BLaER1 (cell line): ENCODE data around the gene FN3KRP.

Experiments used
- H3K27ac ChIP-seq: shearing (Covaris generic); formaldehyde crosslinking; 2 replicates; pipeline ENCODE4 v1.8.1; 2022
- H3K27me3 ChIP-seq: shearing (Covaris generic); formaldehyde crosslinking; 2 replicates; pipeline ENCODE4 v1.8.1; 2022
- H3K36me3 ChIP-seq: shearing (Covaris generic); formaldehyde crosslinking; 2 replicates; pipeline ENCODE4 v1.8.1; 2022
- H3K4me1 ChIP-seq: shearing (Covaris generic); formaldehyde crosslinking; 2 replicates; pipeline ENCODE4 v1.8.1; 2022
- H3K4me2 ChIP-seq: shearing (Covaris generic); formaldehyde crosslinking; 2 replicates; pipeline ENCODE4 v1.8.1; 2022
- H3K4me3 ChIP-seq: shearing (Covaris generic); formaldehyde crosslinking; 2 replicates; pipeline ENCODE4 v1.8.1; 2022
- H3K9ac ChIP-seq: shearing (Covaris generic); formaldehyde crosslinking; 2 replicates; pipeline ENCODE4 v1.8.1; 2022
- H3K9me3 ChIP-seq: shearing (Covaris generic); formaldehyde crosslinking; 2 replicates; pipeline ENCODE4 v1.8.1; 2022
- H4K20me1 ChIP-seq: shearing (Covaris generic); formaldehyde crosslinking; 2 replicates; pipeline ENCODE4 v1.8.1; 2022
- Cebpa-rat ChIP-seq: shearing (Covaris generic); IDR thresholded peaks from 2 replicates; pipeline ENCODE4 v1.8.1; 2022

The FN3KRP gene

GRCh38 chr17:82703935-82704865 is 12.3 kb upstream of the FN3KRP start:
- peak overlapping the region; percentile 77 for H3K4me2 ChIP-seq
- H3K9me3 ChIP-seq: no peaks in the 10 kb centered on the region
- no peaks in the 10 kb centered on the region for H3K36me3 ChIP-seq
- 0 out of 2 replicates have a peak overlapping the region, but pooled peaks have one; percentile 11 for H3K9ac ChIP-seq
- H3K27ac ChIP-seq: peak overlapping the region; percentile 29; the same call in 1 of the 2 replicates
- peaks cover 6% of the 10 kb centered on the region; the same call in 1 of the 2 replicates for H3K27me3 ChIP-seq
- H3K4me3 ChIP-seq: peak overlapping the region; percentile 36; the same call in 1 of the 2 replicates
- H4K20me1 ChIP-seq: no peaks in the 10 kb centered on the region
- TF ChIP-seq Cebpa-rat: no peak
- peaks cover 59% of the 10 kb centered on the region for H3K4me1 ChIP-seq

GRCh38 chr17:82704886-82705285 is 11.6 kb upstream of the FN3KRP start:
- no peak for TF ChIP-seq Cebpa-rat
- H3K27me3 ChIP-seq: no peaks in the 10 kb centered on the region; the same call in 1 of the 2 replicates
- H3K9ac ChIP-seq: 0 out of 2 replicates have a peak overlapping the region, but pooled peaks have one; percentile 11
- peak overlapping the region; percentile 36; the same call in 1 of the 2 replicates for H3K4me3 ChIP-seq
- peaks cover 52% of the 10 kb centered on the region for H3K4me1 ChIP-seq
- H3K9me3 ChIP-seq: no peaks in the 10 kb centered on the region
- no peaks in the 10 kb centered on the region for H3K36me3 ChIP-seq
- H3K27ac ChIP-seq: no peak overlapping the region
- peak overlapping the region; percentile 77 for H3K4me2 ChIP-seq
- H4K20me1 ChIP-seq: no peaks in the 10 kb centered on the region

DNA sequence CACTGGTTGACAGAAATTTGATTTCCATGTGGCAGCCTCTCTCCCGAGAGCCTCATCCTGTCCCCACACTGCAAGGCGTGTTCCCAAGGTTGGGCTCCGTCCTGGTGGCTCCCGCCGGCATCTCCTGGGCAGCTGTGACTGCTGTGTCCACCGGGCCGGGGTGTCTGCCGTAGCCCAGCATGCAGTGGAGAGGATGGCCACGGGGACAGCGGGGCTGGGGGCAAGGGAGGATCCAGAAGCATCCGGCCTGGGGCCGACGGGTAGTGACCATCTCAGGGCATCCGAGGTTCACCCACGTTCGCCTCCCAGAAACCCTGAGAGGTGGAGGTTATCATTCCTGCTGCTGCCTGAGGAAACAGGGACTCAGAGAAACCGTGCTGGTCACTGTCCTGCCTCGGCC is 10.8 kb upstream of the FN3KRP start:
- Histone ChIP-seq H3K4me2 (no peak overlapping the region), H3K9me3 (no peaks in the 10 kb centered on the region), H3K4me3 (no peak overlapping the region), H3K9ac (no peak overlapping the region), H3K27me3 (no peaks in the 10 kb centered on the region), H3K36me3 (no peaks in the 10 kb centered on the region), H4K20me1 (no peaks in the 10 kb centered on the region), H3K27ac (no peak overlapping the region), H3K4me1 (peaks cover 49% of the 10 kb centered on the region)
- TF ChIP-seq Cebpa-rat: no peak

DNA sequence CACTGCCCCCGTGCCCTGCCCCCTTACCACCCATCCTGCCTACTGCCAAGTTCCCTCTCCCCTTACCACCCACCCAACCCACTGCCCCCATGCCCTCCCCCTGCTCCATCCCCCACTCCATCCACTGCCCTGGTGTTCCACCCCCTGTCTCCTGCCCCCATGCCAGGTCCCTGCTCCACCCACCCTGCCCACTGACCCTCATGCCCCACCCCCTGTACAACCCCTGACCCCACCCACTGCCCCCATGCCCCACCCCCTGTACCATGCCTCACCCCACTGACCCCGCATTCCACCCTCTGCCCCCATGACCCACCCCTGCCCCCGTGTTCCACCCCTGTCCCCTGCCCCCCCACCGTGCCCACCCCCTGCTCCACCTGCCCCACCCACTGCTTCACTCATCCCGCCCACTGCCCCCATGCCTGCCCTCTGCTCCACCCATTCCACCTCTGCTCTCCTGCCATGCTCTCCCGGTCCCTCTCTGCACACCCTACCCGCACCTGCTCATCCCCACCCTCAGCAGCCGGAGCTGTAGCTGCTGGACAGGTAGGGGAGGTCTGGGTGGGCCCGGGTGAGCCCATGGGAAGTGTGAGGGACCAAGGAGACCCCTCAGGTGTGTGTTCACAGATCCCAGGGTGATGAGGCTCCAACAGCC is 7.4 kb upstream of the FN3KRP start:
- Histone ChIP-seq H3K27me3 (no peaks in the 10 kb centered on the region), H3K9me3 (no peaks in the 10 kb centered on the region), H3K27ac (no peak overlapping the region), H4K20me1 (no peaks in the 10 kb centered on the region), H3K4me3 (no peak overlapping the region), H3K4me2 (no peak overlapping the region), H3K4me1 (peaks cover 27% of the 10 kb centered on the region), H3K9ac (no peak overlapping the region), H3K36me3 (no peaks in the 10 kb centered on the region)
- TF ChIP-seq Cebpa-rat: no peak

GRCh38 chr17:82709676-82710498 is 6.6 kb upstream of the FN3KRP start:
- Histone ChIP-seq H3K4me1 (peaks cover 19% of the 10 kb centered on the region), H3K4me2 (no peak overlapping the region), H3K9me3 (no peaks in the 10 kb centered on the region), H3K36me3 (no peaks in the 10 kb centered on the region), H3K27ac (no peak overlapping the region), H3K9ac (no peak overlapping the region), H4K20me1 (no peaks in the 10 kb centered on the region), H3K27me3 (no peaks in the 10 kb centered on the region), H3K4me3 (no peak overlapping the region)
- no peak for TF ChIP-seq Cebpa-rat

- H3K9ac ChIP-seq: no peak overlapping the region
- H3K4me2 ChIP-seq: no peak overlapping the region
- H3K36me3 ChIP-seq: no peaks in the 10 kb centered on the region
- no peak overlapping the region for H3K4me3 ChIP-seq
- H3K9me3 ChIP-seq: no peaks in the 10 kb centered on the region
- no peak overlapping the region for H3K27ac ChIP-seq
- H3K4me1 ChIP-seq: peaks cover 14% of the 10 kb centered on the region
- no peaks in the 10 kb centered on the region for H3K27me3 ChIP-seq
- TF ChIP-seq Cebpa-rat: no peak
- H4K20me1 ChIP-seq: no peaks in the 10 kb centered on the region
These were observed 5.8 kb upstream of the FN3KRP start for GRCh38 chr17:82710499-82711232.

GRCh38 chr17:82713071-82713723 is 3.3 kb upstream of the FN3KRP start:
- Histone ChIP-seq H3K9ac (no peak overlapping the region), H3K4me2 (no peak overlapping the region), H4K20me1 (peaks cover 15% of the 10 kb centered on the region), H3K4me3 (no peak overlapping the region), H3K27ac (no peak overlapping the region), H3K4me1 (peaks cover 21% of the 10 kb centered on the region), H3K9me3 (no peaks in the 10 kb centered on the region), H3K36me3 (peaks cover under 1% of the 10 kb centered on the region; the same call in 1 of the 2 replicates), H3K27me3 (no peaks in the 10 kb centered on the region)
- TF ChIP-seq Cebpa-rat: no peak

GRCh38 chr17:82718986-82719685 is 2.6 kb downstream of the FN3KRP start:
- Histone ChIP-seq H3K9ac (no peak overlapping the region), H3K27ac (no peak overlapping the region), H3K9me3 (no peaks in the 10 kb centered on the region), H3K4me3 (no peak overlapping the region), H3K4me1 (peaks cover 39% of the 10 kb centered on the region), H3K4me2 (no peak overlapping the region), H3K27me3 (no peaks in the 10 kb centered on the region), H4K20me1 (peaks cover 28% of the 10 kb centered on the region), H3K36me3 (peaks cover 50% of the 10 kb centered on the region)
- TF ChIP-seq Cebpa-rat: no peak
